Measurements from ENCODE around the gene PTPRN2.

The PTPRN2 gene

DNA sequence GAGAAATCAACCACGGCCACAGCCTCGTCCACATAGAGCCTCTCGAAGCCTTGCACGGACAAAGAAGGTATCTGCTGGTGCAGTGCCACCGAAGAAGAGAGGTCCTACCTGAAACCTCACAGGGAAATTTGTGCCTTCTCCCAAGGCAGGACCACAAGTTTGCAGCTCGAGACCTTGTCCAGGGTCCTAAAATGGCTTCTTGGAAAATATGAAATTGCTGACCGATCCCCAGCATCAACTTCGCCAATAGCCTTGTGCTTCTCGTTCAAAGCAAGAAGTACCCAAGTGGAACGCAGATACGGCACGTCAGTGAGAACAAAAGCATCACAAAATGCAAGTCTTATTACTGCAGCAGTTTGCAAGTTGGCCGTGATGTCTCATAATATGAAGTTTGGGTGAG lies 24.6 kb downstream of the PTPRN2 start:
- H3K27ac ChIP-seq (replicated peaks; ENCODE audit: low read length): no peak overlapping the region
- WGBS, 2 donors (ENCODE audit: extremely low coverage in 2 of 2, insufficient read length in 2 of 2, insufficient replicate concordance in 1 of 2): no CpG with 5 or more reads among the region's 13 CpGs

DNA sequence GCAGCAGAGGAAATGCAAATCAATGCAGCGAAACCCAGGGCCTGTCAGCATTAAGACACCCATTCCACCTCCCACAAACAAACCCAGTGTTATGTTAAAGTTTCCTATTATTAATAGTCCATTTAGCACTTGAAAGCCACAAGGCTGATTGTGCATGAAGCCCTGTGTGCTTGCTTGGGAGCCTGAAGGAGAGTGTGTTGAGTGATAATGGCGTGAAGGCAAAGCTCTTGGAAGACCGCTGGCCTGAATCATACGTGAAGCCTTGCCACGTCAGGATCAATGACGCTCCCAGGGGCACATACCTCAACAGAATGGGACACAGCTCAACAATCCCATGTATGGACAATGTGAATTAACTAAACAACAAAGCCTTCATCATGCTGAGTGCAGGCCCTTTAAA lies 25.1 kb downstream of the PTPRN2 start:
- H3K4me2 ChIP-seq (ENCODE audit: insufficient read depth, low read length, poor library complexity, severe bottlenecking): no peak overlapping the region
- H3K9ac ChIP-seq (ENCODE audit: low read depth, low read length, poor library complexity): no peak overlapping the region
- DNase-seq (ENCODE audit: low spot score): no peak
- H2AK5ac ChIP-seq (ENCODE audit: low read depth, low read length): no peak overlapping the region
- H2BK5ac ChIP-seq (ENCODE audit: low read length): no peak overlapping the region
- no peak overlapping the region for H2BK120ac ChIP-seq (ENCODE audit: low read depth, low read length)
- no peak overlapping the region for H2AFZ ChIP-seq (ENCODE audit: low read length)
- H3K14ac ChIP-seq (ENCODE audit: low read length): no peak overlapping the region
- no peak overlapping the region for H2BK15ac ChIP-seq (ENCODE audit: low read length)
- H3K27me3 ChIP-seq (ENCODE audit: control insufficient read depth in 3 of 3, insufficient read depth in 3 of 3, low read depth in 1 of 3, low read length in 3 of 3): peaks cover 0 to 28% (median 0%) of the 10 kb centered on the region in 3 experiments
- H4K8ac ChIP-seq (ENCODE audit: low read depth, low read length): no peak overlapping the region
- peak overlapping the region; percentile 9 for H3K23ac ChIP-seq (ENCODE audit: low read depth, low read length, poor library complexity)
- H3K36me3 ChIP-seq (replicated peaks in 1 of 2; ENCODE audit: control insufficient read depth in 2 of 2, insufficient read depth in 2 of 2, low read length in 2 of 2): no peaks in the 10 kb centered on the region
- H3K18ac ChIP-seq (ENCODE audit: low read length): peak overlapping the region; percentile 15
- H3K27ac ChIP-seq (replicated peaks; ENCODE audit: low read length): no peak overlapping the region
- no peaks in the 10 kb centered on the region for H3K9me3 ChIP-seq (replicated peaks in 1 of 2; ENCODE audit: control insufficient read depth in 2 of 2, insufficient read depth in 1 of 2, low read depth in 1 of 2, low read length in 2 of 2)
- peaks cover 0 to 3% of the 10 kb centered on the region in 2 donors for H3K4me1 ChIP-seq (ENCODE audit: control insufficient read depth in 2 of 2, insufficient read depth in 1 of 2, low read depth in 1 of 2, low read length in 2 of 2)
- H3K4ac ChIP-seq (ENCODE audit: low read length): no peak overlapping the region
- H2BK12ac ChIP-seq (ENCODE audit: low read length): no peak overlapping the region
- no CpG with 5 or more reads among the region's 6 CpGs for WGBS, 2 donors (ENCODE audit: extremely low coverage in 2 of 2, insufficient read length in 2 of 2, insufficient replicate concordance in 1 of 2)
- no peaks in the 10 kb centered on the region for H3K79me1 ChIP-seq (ENCODE audit: low read depth, low read length)
- no peak overlapping the region for H4K91ac ChIP-seq (ENCODE audit: low read depth, low read length, poor library complexity)
- H3K4me3 ChIP-seq (ENCODE audit: low read length in 2 of 2): no peak overlapping the region

More for the DNA sequence above, 24.6 kb downstream of the PTPRN2 start:
- Histone ChIP-seq H3K36me3 (replicated peaks in 1 of 2; ENCODE audit: control insufficient read depth in 2 of 2, insufficient read depth in 2 of 2, low read length in 2 of 2) (no peaks in the 10 kb centered on the region), H2BK5ac (ENCODE audit: low read length) (no peak overlapping the region), H3K18ac (ENCODE audit: low read length) (no peak overlapping the region), H3K4me3 (ENCODE audit: low read length in 2 of 2) (no peak overlapping the region), H2BK12ac (ENCODE audit: low read length) (no peak overlapping the region), H3K4me1 (ENCODE audit: control insufficient read depth in 2 of 2, insufficient read depth in 1 of 2, low read depth in 1 of 2, low read length in 2 of 2) (peaks cover 0 to 3% of the 10 kb centered on the region in 2 donors), H4K91ac (ENCODE audit: low read depth, low read length, poor library complexity) (no peak overlapping the region), H3K14ac (ENCODE audit: low read length) (no peak overlapping the region), H2BK15ac (ENCODE audit: low read length) (no peak overlapping the region), H3K9me3 (replicated peaks in 1 of 2; ENCODE audit: control insufficient read depth in 2 of 2, insufficient read depth in 1 of 2, low read depth in 1 of 2, low read length in 2 of 2) (no peaks in the 10 kb centered on the region), H3K27me3 (ENCODE audit: control insufficient read depth in 3 of 3, insufficient read depth in 3 of 3, low read depth in 1 of 3, low read length in 3 of 3) (peaks cover 0 to 28% (median 0%) of the 10 kb centered on the region in 3 experiments), H2AK5ac (ENCODE audit: low read depth, low read length) (no peak overlapping the region), H3K23ac (ENCODE audit: low read depth, low read length, poor library complexity) (peak overlapping the region; percentile 9), H3K9ac (ENCODE audit: low read depth, low read length, poor library complexity) (no peak overlapping the region), H2BK120ac (ENCODE audit: low read depth, low read length) (no peak overlapping the region), H2AFZ (ENCODE audit: low read length) (no peak overlapping the region), H3K4ac (ENCODE audit: low read length) (no peak overlapping the region), H3K79me1 (ENCODE audit: low read depth, low read length) (no peaks in the 10 kb centered on the region), H3K4me2 (ENCODE audit: insufficient read depth, low read length, poor library complexity, severe bottlenecking) (no peak overlapping the region), H4K8ac (ENCODE audit: low read depth, low read length) (no peak overlapping the region)
- DNase-seq (ENCODE audit: low spot score): no peak

DNA sequence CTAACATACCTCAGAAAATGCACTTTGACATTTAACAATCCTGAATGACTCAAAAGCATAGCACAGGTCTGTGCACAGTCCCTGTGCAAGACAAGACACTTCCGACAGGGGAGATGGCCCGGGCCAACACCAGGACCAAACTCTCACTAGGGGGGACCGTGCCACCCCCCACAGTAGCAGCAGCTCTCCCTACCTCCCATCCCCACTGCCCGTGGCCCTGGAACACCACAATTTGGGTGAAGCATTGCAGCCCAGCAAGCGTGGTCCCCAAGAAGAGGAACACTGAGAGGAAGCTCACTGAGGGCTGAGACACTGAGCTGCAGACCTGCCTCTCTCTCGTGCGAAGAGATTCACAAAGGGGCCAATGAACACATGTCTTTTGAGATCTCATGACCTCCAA lies 26.0 kb downstream of the PTPRN2 start:
- no peak overlapping the region for H3K27ac ChIP-seq (replicated peaks; ENCODE audit: low read length)
- H3K14ac ChIP-seq (ENCODE audit: low read length): no peak overlapping the region
- H3K23ac ChIP-seq (ENCODE audit: low read depth, low read length, poor library complexity): no peak overlapping the region
- no peak overlapping the region for H3K4me3 ChIP-seq (ENCODE audit: low read length in 2 of 2)
- no peak overlapping the region for H2AFZ ChIP-seq (ENCODE audit: low read length)
- H3K4me1 ChIP-seq (ENCODE audit: control insufficient read depth in 2 of 2, insufficient read depth in 1 of 2, low read depth in 1 of 2, low read length in 2 of 2): peaks cover 0 to 3% of the 10 kb centered on the region in 2 donors
- H3K4ac ChIP-seq (ENCODE audit: low read length): no peak overlapping the region
- no peak overlapping the region for H2BK12ac ChIP-seq (ENCODE audit: low read length)
- no peak overlapping the region for H4K8ac ChIP-seq (ENCODE audit: low read depth, low read length)
- no peaks in the 10 kb centered on the region for H3K9me3 ChIP-seq (replicated peaks in 1 of 2; ENCODE audit: control insufficient read depth in 2 of 2, insufficient read depth in 1 of 2, low read depth in 1 of 2, low read length in 2 of 2)
- H4K91ac ChIP-seq (ENCODE audit: low read depth, low read length, poor library complexity): peak overlapping the region; percentile 7
- H3K9ac ChIP-seq (ENCODE audit: low read depth, low read length, poor library complexity): no peak overlapping the region
- H3K4me2 ChIP-seq (ENCODE audit: insufficient read depth, low read length, poor library complexity, severe bottlenecking): no peak overlapping the region
- H3K36me3 ChIP-seq (replicated peaks in 1 of 2; ENCODE audit: control insufficient read depth in 2 of 2, insufficient read depth in 2 of 2, low read length in 2 of 2): no peaks in the 10 kb centered on the region
- H3K27me3 ChIP-seq (ENCODE audit: control insufficient read depth in 3 of 3, insufficient read depth in 3 of 3, low read depth in 1 of 3, low read length in 3 of 3): peaks cover 0 to 28% (median 0%) of the 10 kb centered on the region in 3 experiments
- H3K79me1 ChIP-seq (ENCODE audit: low read depth, low read length): no peaks in the 10 kb centered on the region
- H3K18ac ChIP-seq (ENCODE audit: low read length): peak overlapping the region; percentile 73
- H2AK5ac ChIP-seq (ENCODE audit: low read depth, low read length): no peak overlapping the region
- no peak overlapping the region for H2BK120ac ChIP-seq (ENCODE audit: low read depth, low read length)
- WGBS, 2 donors (ENCODE audit: extremely low coverage in 2 of 2, insufficient read length in 2 of 2, insufficient replicate concordance in 1 of 2): no CpG with 5 or more reads among the region's 7 CpGs
- H2BK5ac ChIP-seq (ENCODE audit: low read length): no peak overlapping the region
- no peak overlapping the region for H2BK15ac ChIP-seq (ENCODE audit: low read length)
- no peak for DNase-seq (ENCODE audit: low spot score)

- H2BK15ac ChIP-seq (ENCODE audit: low read length): no peak overlapping the region
- no peaks in the 10 kb centered on the region for H3K9me3 ChIP-seq (replicated peaks in 1 of 2; ENCODE audit: control insufficient read depth in 2 of 2, insufficient read depth in 1 of 2, low read depth in 1 of 2, low read length in 2 of 2)
- no CpG with 5 or more reads among the region's 12 CpGs for WGBS, 2 donors (ENCODE audit: extremely low coverage in 2 of 2, insufficient read length in 2 of 2, insufficient replicate concordance in 1 of 2)
- H3K27me3 ChIP-seq (ENCODE audit: control insufficient read depth in 3 of 3, insufficient read depth in 3 of 3, low read depth in 1 of 3, low read length in 3 of 3): peaks cover 0 to 25% (median 0%) of the 10 kb centered on the region in 3 experiments
- no peak overlapping the region for H2AFZ ChIP-seq (ENCODE audit: low read length)
- H3K9ac ChIP-seq (ENCODE audit: low read depth, low read length, poor library complexity): no peak overlapping the region
- no peak overlapping the region for H4K8ac ChIP-seq (ENCODE audit: low read depth, low read length)
- H3K4me3 ChIP-seq (ENCODE audit: low read length in 2 of 2): no peak overlapping the region
- no peak overlapping the region for H3K23ac ChIP-seq (ENCODE audit: low read depth, low read length, poor library complexity)
- peaks cover 0 to 3% of the 10 kb centered on the region in 2 donors for H3K4me1 ChIP-seq (ENCODE audit: control insufficient read depth in 2 of 2, insufficient read depth in 1 of 2, low read depth in 1 of 2, low read length in 2 of 2)
- no peak overlapping the region for H4K91ac ChIP-seq (ENCODE audit: low read depth, low read length, poor library complexity)
- no peak overlapping the region for H3K4me2 ChIP-seq (ENCODE audit: insufficient read depth, low read length, poor library complexity, severe bottlenecking)
- no peak overlapping the region for H2AK5ac ChIP-seq (ENCODE audit: low read depth, low read length)
- no peak overlapping the region for H2BK120ac ChIP-seq (ENCODE audit: low read depth, low read length)
- H3K36me3 ChIP-seq (replicated peaks in 1 of 2; ENCODE audit: control insufficient read depth in 2 of 2, insufficient read depth in 2 of 2, low read length in 2 of 2): no peaks in the 10 kb centered on the region
- H3K27ac ChIP-seq (replicated peaks; ENCODE audit: low read length): no peak overlapping the region
- no peak for DNase-seq (ENCODE audit: low spot score)
- no peak overlapping the region for H3K4ac ChIP-seq (ENCODE audit: low read length)
- no peak overlapping the region for H3K18ac ChIP-seq (ENCODE audit: low read length)
- no peak overlapping the region for H2BK5ac ChIP-seq (ENCODE audit: low read length)
- H3K79me1 ChIP-seq (ENCODE audit: low read depth, low read length): no peaks in the 10 kb centered on the region
- H2BK12ac ChIP-seq (ENCODE audit: low read length): no peak overlapping the region
- H3K14ac ChIP-seq (ENCODE audit: low read length): no peak overlapping the region
These were observed 27.2 kb downstream of the PTPRN2 start for GRCh38 chr7:158560386-158560785.
